Esophagus squamous epithelium (tissue), 5 donors: Measurements from ENCODE around the gene BARX1. TPM values are rescaled to one million over a fixed set of nuclear protein-coding genes. Genes with fewer than 3 reads are reported as not detected.

ENCODE experiments used
- DNase-seq: peaks from one replicate; lab custom pipeline; 2025; lab: John Stamatoyannopoulos, UW
- H3K27ac ChIP-seq, 4 donors: fragments of 200-600 bp; sonication (generic); one replicate each; pipeline ENCODE4 v1.5.1; 2016 to 2019; ENCODE audit warnings: mild to moderate bottlenecking in 1 of 4
- H3K27me3 ChIP-seq, 4 donors: fragments of 200-600 bp; sonication (generic); 1 replicate in 3 of 4; 2 replicates in 1 of 4; pipeline versions ENCODE4 v1.5.1 to v1.6.0; 2017 to 2021; ENCODE audit warnings: antibody characterized with exemption in 1 of 4
- H3K36me3 ChIP-seq, 3 donors: fragments of 200-600 bp; sonication (generic); one replicate each; pipeline ENCODE4 v1.5.1; 2016 to 2019
- H3K4me1 ChIP-seq, 3 donors: fragments of 200-600 bp; sonication (generic); one replicate each; pipeline ENCODE4 v1.5.1; 2017 to 2019
- H3K4me3 ChIP-seq, 4 donors: fragments of 200-600 bp; sonication (generic); 1 replicate in 3 of 4; 2 replicates in 1 of 4; pipeline ENCODE4 v1.5.1; 2016 to 2019; ENCODE audit warnings: mild to moderate bottlenecking in 2 of 4, moderate library complexity in 1 of 4
- H3K9me3 ChIP-seq, 3 donors: fragments of 200-600 bp; sonication (generic); one replicate each; pipeline ENCODE4 v1.5.1; 2016 to 2019
- POLR2A ChIP-seq, 4 donors: fragments of 450-650 bp; IDR thresholded peaks; one replicate each; pipeline ENCODE4 v1.6.1; 2017; ENCODE audit warnings: antibody characterized with exemption in 4 of 4, mild to moderate bottlenecking in 4 of 4, moderate library complexity in 3 of 4
- WGBS, 2 donors: methylation state at CpG; one replicate each; pipeline ENCODE4 v1.1.5; 2018; 5-methylcytosine and 5-hydroxymethylcytosine counted together
- intact Hi-C: fragments of 100-400 bp; cut with DNase I; formaldehyde crosslinking; loops from one replicate; pipeline ENCODE4 v1.15.0; 2022
- total RNA-seq, 4 donors: library from RNA; depleted of rRNA; stranded (reverse); fragments of >200 nt; gene quantifications; one replicate each; pipeline ENCODE4 v1.1.0, GENCODE V29; 2016
- TF ChIP-seq, protein P1 (sequence below), 6 experiments: fragments of 450-650 bp in 4 of 6; fragments of 200-600 bp in 2 of 6; sonication (generic) in 2 of 6; IDR thresholded peaks; one replicate each; pipeline ENCODE4 v1.5.1; 2016 to 2019; ENCODE audit warnings: antibody characterized with exemption in 6 of 6, mild to moderate bottlenecking in 4 of 6, moderate library complexity in 4 of 6
- donor health status: DM: yes; HTN: yes; CAD: no.

BARX1 gene
- total RNA-seq, 4 donors from 2014 or later, result not detected

DNA sequence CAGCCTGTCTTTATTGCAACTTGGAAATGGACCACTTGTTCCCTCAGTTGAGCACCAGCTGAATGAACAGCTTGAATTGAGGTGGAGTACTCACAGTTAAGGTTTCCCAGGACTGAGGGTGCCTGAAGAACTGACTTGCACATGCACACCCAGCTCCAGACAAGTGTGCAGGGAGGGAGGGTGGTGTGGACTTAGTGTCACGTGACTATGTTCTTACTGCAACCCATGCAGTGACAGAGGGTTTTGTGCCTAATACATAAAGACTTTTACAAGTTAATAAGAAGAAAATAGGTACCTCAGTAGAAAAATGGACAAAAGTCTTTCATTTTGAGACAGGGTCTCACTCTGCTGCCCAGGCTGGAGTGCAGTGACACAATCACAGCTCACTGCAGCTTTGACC is 18.0 kb downstream of the BARX1 start:
- no peak for DNase-seq
- WGBS, 2 donors, result 11 to 22% methylated on average over 1 of the region's 1 CpG
- H3K27ac ChIP-seq, result no peak overlapping the region
- H3K4me1 ChIP-seq, result no peaks in the 10 kb centered on the region
- TF ChIP-seq, protein P1, sequence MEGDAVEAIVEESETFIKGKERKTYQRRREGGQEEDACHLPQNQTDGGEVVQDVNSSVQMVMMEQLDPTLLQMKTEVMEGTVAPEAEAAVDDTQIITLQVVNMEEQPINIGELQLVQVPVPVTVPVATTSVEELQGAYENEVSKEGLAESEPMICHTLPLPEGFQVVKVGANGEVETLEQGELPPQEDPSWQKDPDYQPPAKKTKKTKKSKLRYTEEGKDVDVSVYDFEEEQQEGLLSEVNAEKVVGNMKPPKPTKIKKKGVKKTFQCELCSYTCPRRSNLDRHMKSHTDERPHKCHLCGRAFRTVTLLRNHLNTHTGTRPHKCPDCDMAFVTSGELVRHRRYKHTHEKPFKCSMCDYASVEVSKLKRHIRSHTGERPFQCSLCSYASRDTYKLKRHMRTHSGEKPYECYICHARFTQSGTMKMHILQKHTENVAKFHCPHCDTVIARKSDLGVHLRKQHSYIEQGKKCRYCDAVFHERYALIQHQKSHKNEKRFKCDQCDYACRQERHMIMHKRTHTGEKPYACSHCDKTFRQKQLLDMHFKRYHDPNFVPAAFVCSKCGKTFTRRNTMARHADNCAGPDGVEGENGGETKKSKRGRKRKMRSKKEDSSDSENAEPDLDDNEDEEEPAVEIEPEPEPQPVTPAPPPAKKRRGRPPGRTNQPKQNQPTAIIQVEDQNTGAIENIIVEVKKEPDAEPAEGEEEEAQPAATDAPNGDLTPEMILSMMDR (IDR thresholded peaks at IDR 0.05), result no peak
- no peak for TF ChIP-seq POLR2A (IDR thresholded peaks at IDR 0.05)
- no peaks in the 10 kb centered on the region for H3K9me3 ChIP-seq
- no peaks in the 10 kb centered on the region for H3K36me3 ChIP-seq
- H3K4me3 ChIP-seq, result no peak overlapping the region
- peaks cover 0 to 83% (median 0%) of the 10 kb centered on the region in 4 donors for H3K27me3 ChIP-seq
- intact Hi-C loops, result no loop called here

DNA sequence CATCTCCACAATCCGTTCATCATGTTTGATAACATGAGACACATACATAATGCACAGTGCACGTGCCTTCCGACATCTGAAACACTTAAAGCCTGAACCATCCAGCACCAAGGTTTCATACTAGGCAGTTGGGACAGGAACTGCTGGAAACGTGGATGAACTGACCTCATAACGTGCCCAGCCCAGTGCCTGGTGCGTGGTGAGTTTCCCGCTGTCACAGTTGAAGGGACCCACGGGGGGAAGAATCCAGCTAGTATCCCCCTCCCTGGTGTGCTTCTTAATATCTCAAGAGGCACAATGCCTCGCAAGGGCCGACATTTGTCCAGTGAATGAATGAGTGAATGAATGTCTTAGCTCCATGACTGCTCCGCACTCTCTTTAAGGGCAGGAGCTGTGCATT is 23.2 kb downstream of the BARX1 start:
- Histone ChIP-seq H3K27ac (no peak overlapping the region), H3K27me3 (peaks cover 0 to 80% (median 0%) of the 10 kb centered on the region in 4 donors), H3K4me1 (no peaks in the 10 kb centered on the region), H3K36me3 (no peaks in the 10 kb centered on the region), H3K4me3 (no peak overlapping the region), H3K9me3 (no peaks in the 10 kb centered on the region)
- no peak for DNase-seq
- intact Hi-C loops, result no loop called here
- TF ChIP-seq, protein P1 (IDR thresholded peaks at IDR 0.05), result no peak
- TF ChIP-seq POLR2A (IDR thresholded peaks at IDR 0.05), result no peak
- 78% methylated on average over 11 of the region's 11 CpGs; no CpG with 5 or more reads in 1 of the 2 donors for WGBS, 2 donors

DNA sequence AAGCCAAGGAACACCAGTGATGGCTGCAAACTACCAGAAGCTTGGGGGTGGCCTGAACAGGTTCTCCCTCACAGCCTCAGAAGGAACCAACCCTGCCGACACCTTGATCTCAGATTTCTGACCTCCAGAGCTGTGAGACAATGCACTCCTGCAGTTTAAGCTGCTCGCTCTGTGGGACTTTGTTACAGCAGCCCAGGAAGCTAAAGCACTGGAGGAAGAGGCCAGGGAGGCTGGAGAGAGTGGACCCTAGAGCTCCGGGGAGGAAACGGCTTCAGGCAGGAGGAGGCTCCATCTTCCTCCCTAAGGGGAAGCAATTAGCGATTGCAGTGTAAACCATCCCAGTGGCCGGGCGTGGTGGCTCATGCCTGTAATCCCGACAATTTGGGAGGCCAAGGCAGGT is 25.1 kb downstream of the BARX1 start:
- 42% methylated on average over 7 of the region's 8 CpGs; no CpG with 5 or more reads in 1 of the 2 donors for WGBS, 2 donors
- Histone ChIP-seq H3K4me1 (no peaks in the 10 kb centered on the region), H3K36me3 (no peaks in the 10 kb centered on the region), H3K4me3 (no peak overlapping the region), H3K27ac (no peak overlapping the region), H3K27me3 (peaks cover 0 to 67% (median 0%) of the 10 kb centered on the region in 4 donors), H3K9me3 (no peaks in the 10 kb centered on the region)
- no peak for TF ChIP-seq POLR2A (IDR thresholded peaks at IDR 0.05)
- TF ChIP-seq, protein P1 (IDR thresholded peaks at IDR 0.05), result no peak
- intact Hi-C loops, result no loop called here
- no peak for DNase-seq

DNA sequence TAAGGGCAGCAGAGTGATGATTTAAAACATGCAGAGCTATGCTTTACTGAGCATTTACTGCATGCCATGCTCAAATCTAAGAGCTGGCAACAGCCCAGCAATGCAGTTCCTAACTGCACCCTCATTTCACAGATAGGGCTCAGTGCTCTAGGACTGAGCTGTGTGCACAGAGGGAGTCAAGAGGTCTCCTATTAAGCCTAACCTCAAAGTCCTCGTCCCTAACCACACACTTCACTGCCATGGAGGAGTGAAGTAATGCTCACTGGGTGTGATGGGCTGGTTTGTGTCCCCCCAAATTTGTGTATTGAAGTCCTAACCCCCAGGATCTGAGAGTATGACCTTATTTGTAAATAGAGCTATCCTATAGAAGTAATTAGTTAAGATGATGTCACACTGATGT is 25.9 kb downstream of the BARX1 start:
- WGBS, 2 donors, result 29% methylated on average over 1 of the region's 1 CpG; no CpG with 5 or more reads in 1 of the 2 donors
- intact Hi-C loops, result no loop called here
- Histone ChIP-seq H3K4me3 (no peak overlapping the region), H3K9me3 (no peaks in the 10 kb centered on the region), H3K4me1 (no peaks in the 10 kb centered on the region), H3K27ac (no peak overlapping the region), H3K36me3 (no peaks in the 10 kb centered on the region), H3K27me3 (peaks cover 0 to 66% (median 0%) of the 10 kb centered on the region in 4 donors)
- no peak for TF ChIP-seq POLR2A (IDR thresholded peaks at IDR 0.05)
- TF ChIP-seq, protein P1 (IDR thresholded peaks at IDR 0.05), result no peak
- DNase-seq, result no peak

DNA sequence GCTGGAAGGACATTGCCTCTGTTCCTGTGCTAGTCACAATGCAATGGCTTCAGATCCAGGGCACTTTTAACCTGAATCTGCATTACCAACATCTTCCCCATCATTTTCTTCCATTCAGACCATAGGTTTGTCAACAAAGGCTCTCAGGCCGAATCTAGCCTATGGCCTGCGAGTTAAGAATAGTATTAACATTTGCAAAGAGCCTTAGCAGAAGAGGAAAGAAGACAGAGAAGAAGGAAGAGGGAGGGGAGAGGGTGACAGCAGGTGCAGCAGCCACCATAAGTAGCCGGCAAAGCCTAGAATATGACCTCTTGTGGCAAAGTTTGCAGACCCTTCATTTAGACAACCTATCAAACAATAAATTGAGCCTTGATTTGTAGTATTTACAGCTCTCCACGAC is 32.6 kb downstream of the BARX1 start:
- intact Hi-C loops, result no loop called here
- Histone ChIP-seq H3K36me3 (no peaks in the 10 kb centered on the region), H3K4me1 (no peaks in the 10 kb centered on the region), H3K4me3 (no peak overlapping the region), H3K27ac (no peak overlapping the region), H3K9me3 (no peaks in the 10 kb centered on the region), H3K27me3 (peaks cover 0 to 30% (median 0%) of the 10 kb centered on the region in 4 donors)
- 70 to 76% methylated on average over 4 of the region's 4 CpGs for WGBS, 2 donors
- TF ChIP-seq POLR2A (IDR thresholded peaks at IDR 0.05), result no peak
- TF ChIP-seq, protein P1 (IDR thresholded peaks at IDR 0.05), result no peak
- no peak for DNase-seq
